ENCODE results near the gene DDT. TPM values are rescaled to one million over a fixed set of nuclear protein-coding genes. Genes with fewer than 3 reads are reported as not detected.
"Not testable (repeated sequence)": the region's sequence is repeated elsewhere in the genome, so short reads cannot be mapped to it uniquely, and the experiment has no call there.

DDT gene
- total RNA-seq, 1 donor = 80.3 TPM

- TF ChIP-seq CTCF (IDR thresholded peaks at IDR 0.05; ENCODE audit: extremely low read depth, low read depth, low read length) = peak; percentile 70
Measured at GRCh38 chr22:23956301-23956900, 17.8 kb downstream of the DDT start.

GRCh38 chr22:23955886-23956285 is 18.4 kb downstream of the DDT start:
- H3K4me1 ChIP-seq (ENCODE audit: insufficient read depth, low read length) = not testable (repeated sequence)

More at GRCh38 chr22:23956301-23956900, 17.8 kb downstream of the DDT start:
- H3K27me3 ChIP-seq (ENCODE audit: insufficient read depth, low read length); H2AFZ ChIP-seq (ENCODE audit: low read length); H3K9me3 ChIP-seq (ENCODE audit: low read depth, low read length); H3K4me3 ChIP-seq (ENCODE audit: insufficient read depth, low read length); H3K79me2 ChIP-seq (ENCODE audit: insufficient read depth, low read length); H3K27ac ChIP-seq (ENCODE audit: low read depth, low read length); H3K4me1 ChIP-seq (ENCODE audit: insufficient read depth, low read length); H4K20me1 ChIP-seq (ENCODE audit: insufficient read depth, low read length); H3K36me3 ChIP-seq (ENCODE audit: insufficient read depth, low read length): not testable (repeated sequence)
- H3K4me2 ChIP-seq (ENCODE audit: insufficient read depth, low read length) = peak overlapping the region; percentile 44
- DNase-seq (ENCODE audit: insufficient read length, low spot score, missing footprints) = peak; percentile 88

GRCh38 chr22:23954991-23955305 is 19.3 kb downstream of the DDT start:
- not testable (repeated sequence) for H3K79me2 ChIP-seq (ENCODE audit: insufficient read depth, low read length); H3K4me3 ChIP-seq (ENCODE audit: insufficient read depth, low read length); H3K9me3 ChIP-seq (ENCODE audit: low read depth, low read length); H3K36me3 ChIP-seq (ENCODE audit: insufficient read depth, low read length); H3K4me1 ChIP-seq (ENCODE audit: insufficient read depth, low read length); H3K4me2 ChIP-seq (ENCODE audit: insufficient read depth, low read length); H3K27me3 ChIP-seq (ENCODE audit: insufficient read depth, low read length); H4K20me1 ChIP-seq (ENCODE audit: insufficient read depth, low read length); H2AFZ ChIP-seq (ENCODE audit: low read length); H3K27ac ChIP-seq (ENCODE audit: low read depth, low read length)
- DNase-seq (ENCODE audit: insufficient read length, low spot score, missing footprints) = peak; percentile 41

More at GRCh38 chr22:23955886-23956285, 18.4 kb downstream of the DDT start:
- DNase-seq (ENCODE audit: insufficient read length, low spot score, missing footprints); H3K4me3 ChIP-seq (ENCODE audit: insufficient read depth, low read length); H2AFZ ChIP-seq (ENCODE audit: low read length); H3K36me3 ChIP-seq (ENCODE audit: insufficient read depth, low read length); H3K4me2 ChIP-seq (ENCODE audit: insufficient read depth, low read length); H4K20me1 ChIP-seq (ENCODE audit: insufficient read depth, low read length); H3K27me3 ChIP-seq (ENCODE audit: insufficient read depth, low read length); H3K9me3 ChIP-seq (ENCODE audit: low read depth, low read length); H3K79me2 ChIP-seq (ENCODE audit: insufficient read depth, low read length); H3K27ac ChIP-seq (ENCODE audit: low read depth, low read length): not testable (repeated sequence)

GRCh38 chr22:23954193-23954990 is 19.8 kb downstream of the DDT start:
- H3K27ac ChIP-seq (ENCODE audit: low read depth, low read length); H3K36me3 ChIP-seq (ENCODE audit: insufficient read depth, low read length); H2AFZ ChIP-seq (ENCODE audit: low read length); H3K4me2 ChIP-seq (ENCODE audit: insufficient read depth, low read length); H3K9me3 ChIP-seq (ENCODE audit: low read depth, low read length); H3K27me3 ChIP-seq (ENCODE audit: insufficient read depth, low read length); H3K4me1 ChIP-seq (ENCODE audit: insufficient read depth, low read length); H3K4me3 ChIP-seq (ENCODE audit: insufficient read depth, low read length); H4K20me1 ChIP-seq (ENCODE audit: insufficient read depth, low read length); DNase-seq (ENCODE audit: insufficient read length, low spot score, missing footprints); H3K79me2 ChIP-seq (ENCODE audit: insufficient read depth, low read length): not testable (repeated sequence)

GRCh38 chr22:23953485-23953884 is 20.8 kb downstream of the DDT start:
- H3K27me3 ChIP-seq (ENCODE audit: insufficient read depth, low read length); H4K20me1 ChIP-seq (ENCODE audit: insufficient read depth, low read length): not testable (repeated sequence)

GRCh38 chr22:23952794-23953405 is 21.3 kb downstream of the DDT start:
- H4K20me1 ChIP-seq (ENCODE audit: insufficient read depth, low read length); H3K4me2 ChIP-seq (ENCODE audit: insufficient read depth, low read length); H3K4me1 ChIP-seq (ENCODE audit: insufficient read depth, low read length); H3K27ac ChIP-seq (ENCODE audit: low read depth, low read length); H3K36me3 ChIP-seq (ENCODE audit: insufficient read depth, low read length); H3K9me3 ChIP-seq (ENCODE audit: low read depth, low read length); DNase-seq (ENCODE audit: insufficient read length, low spot score, missing footprints); H3K4me3 ChIP-seq (ENCODE audit: insufficient read depth, low read length); H2AFZ ChIP-seq (ENCODE audit: low read length); H3K27me3 ChIP-seq (ENCODE audit: insufficient read depth, low read length); H3K79me2 ChIP-seq (ENCODE audit: insufficient read depth, low read length): not testable (repeated sequence)

More at GRCh38 chr22:23953485-23953884, 20.8 kb downstream of the DDT start:
- DNase-seq (ENCODE audit: insufficient read length, low spot score, missing footprints); H3K36me3 ChIP-seq (ENCODE audit: insufficient read depth, low read length); H3K27ac ChIP-seq (ENCODE audit: low read depth, low read length); H3K79me2 ChIP-seq (ENCODE audit: insufficient read depth, low read length); H3K4me3 ChIP-seq (ENCODE audit: insufficient read depth, low read length); H2AFZ ChIP-seq (ENCODE audit: low read length); H3K4me1 ChIP-seq (ENCODE audit: insufficient read depth, low read length); H3K4me2 ChIP-seq (ENCODE audit: insufficient read depth, low read length); H3K9me3 ChIP-seq (ENCODE audit: low read depth, low read length): not testable (repeated sequence)

- H3K27me3 ChIP-seq (ENCODE audit: insufficient read depth, low read length); H2AFZ ChIP-seq (ENCODE audit: low read length); H3K36me3 ChIP-seq (ENCODE audit: insufficient read depth, low read length); H3K4me2 ChIP-seq (ENCODE audit: insufficient read depth, low read length); H3K27ac ChIP-seq (ENCODE audit: low read depth, low read length); H3K4me3 ChIP-seq (ENCODE audit: insufficient read depth, low read length); H3K9me3 ChIP-seq (ENCODE audit: low read depth, low read length); H3K79me2 ChIP-seq (ENCODE audit: insufficient read depth, low read length); H4K20me1 ChIP-seq (ENCODE audit: insufficient read depth, low read length); H3K4me1 ChIP-seq (ENCODE audit: insufficient read depth, low read length): not testable (repeated sequence)
- peak; percentile 75 for DNase-seq (ENCODE audit: insufficient read length, low spot score, missing footprints)
Measured at GRCh38 chr22:23951383-23951782, 22.9 kb downstream of the DDT start.

GRCh38 chr22:23949764-23950163 is 24.5 kb downstream of the DDT start:
- H3K27me3 ChIP-seq (ENCODE audit: insufficient read depth, low read length); H3K27ac ChIP-seq (ENCODE audit: low read depth, low read length); H3K4me2 ChIP-seq (ENCODE audit: insufficient read depth, low read length); DNase-seq (ENCODE audit: insufficient read length, low spot score, missing footprints); H3K4me3 ChIP-seq (ENCODE audit: insufficient read depth, low read length); H4K20me1 ChIP-seq (ENCODE audit: insufficient read depth, low read length); H3K9me3 ChIP-seq (ENCODE audit: low read depth, low read length); H3K36me3 ChIP-seq (ENCODE audit: insufficient read depth, low read length); H2AFZ ChIP-seq (ENCODE audit: low read length); H3K4me1 ChIP-seq (ENCODE audit: insufficient read depth, low read length); H3K79me2 ChIP-seq (ENCODE audit: insufficient read depth, low read length): not testable (repeated sequence)

All from osteoblast (primary cell).